ENCODE measurements around the gene BDH2.

The BDH2 gene

GRCh38 chr4:103105558-103106356 lies 6.1 kb upstream of the BDH2 start:
- TF ChIP-seq POLR2AphosphoS5 (IDR thresholded peaks at IDR 0.05; ENCODE audit: low read depth, low read length) (no peak), SIN3A (IDR thresholded peaks at IDR 0.05; ENCODE audit: borderline replicate concordance, insufficient read depth, low read length) (no peak), FOXP2 (optimal IDR thresholded peaks at IDR 0.05; ENCODE audit: borderline replicate concordance, extremely low read depth, extremely low read length, insufficient read depth) (no peak), TAF1 (IDR thresholded peaks at IDR 0.05; ENCODE audit: borderline replicate concordance, insufficient read depth, low read length) (no peak), REST (IDR thresholded peaks at IDR 0.05; ENCODE audit: insufficient read depth in 1 of 2, low read depth in 2 of 2, low read length in 2 of 2) (no peak)

GRCh38 chr4:103104886-103105285 lies 5.3 kb upstream of the BDH2 start:
- no peak for TF ChIP-seq REST (IDR thresholded peaks at IDR 0.05; ENCODE audit: insufficient read depth in 1 of 2, low read depth in 2 of 2, low read length in 2 of 2)
- no peak for TF ChIP-seq SIN3A (IDR thresholded peaks at IDR 0.05; ENCODE audit: borderline replicate concordance, insufficient read depth, low read length)
- no peak for TF ChIP-seq POLR2AphosphoS5 (IDR thresholded peaks at IDR 0.05; ENCODE audit: low read depth, low read length)
- TF ChIP-seq FOXP2 (optimal IDR thresholded peaks at IDR 0.05; ENCODE audit: borderline replicate concordance, extremely low read depth, extremely low read length, insufficient read depth): no peak
- TF ChIP-seq TAF1 (IDR thresholded peaks at IDR 0.05; ENCODE audit: borderline replicate concordance, insufficient read depth, low read length): no peak

- no peak for TF ChIP-seq REST (IDR thresholded peaks at IDR 0.05; ENCODE audit: insufficient read depth in 1 of 2, low read depth in 2 of 2, low read length in 2 of 2)
- no peak for TF ChIP-seq TAF1 (IDR thresholded peaks at IDR 0.05; ENCODE audit: borderline replicate concordance, insufficient read depth, low read length)
- no peak for TF ChIP-seq POLR2AphosphoS5 (IDR thresholded peaks at IDR 0.05; ENCODE audit: low read depth, low read length)
- TF ChIP-seq FOXP2 (optimal IDR thresholded peaks at IDR 0.05; ENCODE audit: borderline replicate concordance, extremely low read depth, extremely low read length, insufficient read depth): no peak
- TF ChIP-seq SIN3A (IDR thresholded peaks at IDR 0.05; ENCODE audit: borderline replicate concordance, insufficient read depth, low read length): no peak
Measured at GRCh38 chr4:103100691-103101090, 1.1 kb upstream of the BDH2 start.

GRCh38 chr4:103098756-103099440 lies 736 bp downstream of the BDH2 start:
- TF ChIP-seq SIN3A (IDR thresholded peaks at IDR 0.05; ENCODE audit: borderline replicate concordance, insufficient read depth, low read length): no peak

GRCh38 chr4:103098341-103098740 lies 1.3 kb downstream of the BDH2 start:
- TF ChIP-seq TAF1 (IDR thresholded peaks at IDR 0.05; ENCODE audit: borderline replicate concordance, insufficient read depth, low read length): no peak
- TF ChIP-seq REST (IDR thresholded peaks at IDR 0.05; ENCODE audit: insufficient read depth in 1 of 2, low read depth in 2 of 2, low read length in 2 of 2): no peak
- TF ChIP-seq SIN3A (IDR thresholded peaks at IDR 0.05; ENCODE audit: borderline replicate concordance, insufficient read depth, low read length): no peak
- TF ChIP-seq FOXP2 (optimal IDR thresholded peaks at IDR 0.05; ENCODE audit: borderline replicate concordance, extremely low read depth, extremely low read length, insufficient read depth): no peak
- TF ChIP-seq POLR2AphosphoS5 (IDR thresholded peaks at IDR 0.05; ENCODE audit: low read depth, low read length): no peak

Data from PFSK-1 (cell line).